ENCODE measurements around the gene ZBTB2. TPM values are rescaled to one million over a fixed set of nuclear protein-coding genes. Genes with fewer than 3 reads are reported as not detected.

ZBTB2 gene
- total RNA-seq, 1 experiment from 2014 or later = 14.3 TPM

- Mint-ChIP-seq H3K27ac (no peak overlapping the region), H3K4me1 (peaks cover 24% of the 10 kb centered on the region), H3K27me3 (ENCODE audit: low read depth) (no peaks in the 10 kb centered on the region), H3K36me3 (peaks cover 34% of the 10 kb centered on the region), H3K4me3 (no peak overlapping the region), H3K9me3 (no peaks in the 10 kb centered on the region)
- TF ChIP-seq TCF7 (CRISPR knock-in tag; IDR thresholded peaks at IDR 0.05; ENCODE audit: low read depth) (no peak), ZSCAN18 (CRISPR knock-in tag; IDR thresholded peaks at IDR 0.05) (no peak), ZNF423 (CRISPR knock-in tag; IDR thresholded peaks at IDR 0.05) (no peak), ZNF121 (CRISPR knock-in tag; IDR thresholded peaks at IDR 0.05) (no peak), PREB (CRISPR knock-in tag; IDR thresholded peaks at IDR 0.05; ENCODE audit: borderline replicate concordance) (no peak), ELF4 (CRISPR knock-in tag; IDR thresholded peaks at IDR 0.05; ENCODE audit: low read depth) (no peak), NR3C1 (CRISPR knock-in tag; conservative IDR thresholded peaks at IDR 0.05; ENCODE audit: low read depth) (no peak), ATF1 (CRISPR knock-in tag; IDR thresholded peaks at IDR 0.05) (no peak), ZNF416 (CRISPR knock-in tag; IDR thresholded peaks at IDR 0.05) (no peak), ZNF232 (CRISPR knock-in tag; IDR thresholded peaks at IDR 0.05) (no peak)
- ChIA-PET CTCF (no interaction called here), POLR2A (interaction anchor here (0.6 kb wide), 1 partner anchor 801 kb away, joined by 3 read pairs; the partner anchor contains the start of gene PLEKHG1)
- ATAC-seq (no peak), DNase-seq (ENCODE audit: low spot score) (no peak)
Observed at GRCh38 chr6:151400473-151400872, 9.1 kb upstream of the ZBTB2 start.

GRCh38 chr6:151399679-151400078, 8.3 kb upstream of the ZBTB2 start:
- TF ChIP-seq FOXP1 (CRISPR knock-in tag; IDR thresholded peaks at IDR 0.05; ENCODE audit: borderline replicate concordance) (no peak), NR3C1 (CRISPR knock-in tag; conservative IDR thresholded peaks at IDR 0.05; ENCODE audit: low read depth) (no peak), MXD4 (CRISPR knock-in tag; IDR thresholded peaks at IDR 0.05; ENCODE audit: borderline replicate concordance) (no peak)
- Mint-ChIP-seq H3K9me3 (no peaks in the 10 kb centered on the region), H3K4me3 (no peak overlapping the region), H3K27me3 (ENCODE audit: low read depth) (no peaks in the 10 kb centered on the region), H3K4me1 (peaks cover 29% of the 10 kb centered on the region), H3K27ac (peak overlapping the region; percentile 41; the same call in 1 of the 2 replicates), H3K36me3 (peaks cover 34% of the 10 kb centered on the region)
- DNase-seq (ENCODE audit: low spot score) (no peak), ATAC-seq (no peak)
- POLR2A ChIA-PET = no interaction called here
- CTCF ChIA-PET = no interaction called here

- CTCF ChIA-PET = interaction anchor here (1.1 kb wide), 1 partner anchor 13 kb away, joined by 3 read pairs; no protein-coding TSS in a partner anchor
- DNase-seq (ENCODE audit: low spot score) (no peak), ATAC-seq (no peak)
- Mint-ChIP-seq H3K36me3 (peaks cover 32% of the 10 kb centered on the region), H3K27ac (peak overlapping the region; percentile 99), H3K4me1 (peaks cover 46% of the 10 kb centered on the region), H3K9me3 (no peaks in the 10 kb centered on the region), H3K4me3 (peak overlapping the region; percentile 93), H3K27me3 (ENCODE audit: low read depth) (no peaks in the 10 kb centered on the region)
- POLR2A ChIA-PET = interaction anchor here (0.7 kb wide), 1 partner anchor 1981 kb away, joined by 3 read pairs; no protein-coding TSS in a partner anchor
- TF ChIP-seq TCF7 (CRISPR knock-in tag; IDR thresholded peaks at IDR 0.05; ENCODE audit: low read depth) (no peak), TEAD1 (CRISPR knock-in tag; IDR thresholded peaks at IDR 0.05) (no peak), ELF4 (CRISPR knock-in tag; IDR thresholded peaks at IDR 0.05; ENCODE audit: low read depth) (no peak), JUN (CRISPR knock-in tag; IDR thresholded peaks at IDR 0.05) (no peak), ATF6 (CRISPR knock-in tag; IDR thresholded peaks at IDR 0.05) (no peak), MYBL2 (CRISPR knock-in tag; IDR thresholded peaks at IDR 0.05) (no peak), ESRRA (CRISPR knock-in tag; IDR thresholded peaks at IDR 0.05; ENCODE audit: borderline replicate concordance) (no peak), AFF4 (CRISPR knock-in tag; IDR thresholded peaks at IDR 0.05; ENCODE audit: borderline replicate concordance) (no peak), PRRX2 (CRISPR knock-in tag; IDR thresholded peaks at IDR 0.05) (no peak), USF2 (CRISPR knock-in tag; IDR thresholded peaks at IDR 0.05) (no peak), SMAD4 (CRISPR knock-in tag; IDR thresholded peaks at IDR 0.05) (no peak), ERG (CRISPR knock-in tag; IDR thresholded peaks at IDR 0.05) (no peak), CREM (CRISPR knock-in tag; IDR thresholded peaks at IDR 0.05) (no peak)
Observed at GRCh38 chr6:151393410-151393809, 2.1 kb upstream of the ZBTB2 start.
